ENCODE measurements around the gene FCHSD2.

DNA sequence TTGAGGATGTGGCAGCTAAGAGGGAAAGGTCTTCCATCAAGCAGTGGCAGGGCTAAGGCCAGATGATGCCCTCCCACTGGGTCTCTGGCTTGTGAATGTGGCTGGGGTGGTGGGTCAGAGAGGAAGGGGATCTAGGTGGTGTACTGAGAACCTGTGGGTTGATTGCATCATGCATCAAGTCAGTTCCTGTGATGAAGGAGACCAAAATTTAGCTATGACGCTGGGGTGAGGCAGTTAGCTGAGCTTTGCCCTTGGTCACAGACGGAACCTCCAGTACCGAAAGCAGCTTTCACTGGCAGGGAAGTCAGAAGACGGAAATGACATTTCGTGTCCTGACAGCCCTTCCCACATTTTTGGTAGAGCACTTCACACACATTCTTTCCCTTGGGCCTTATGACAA lies 307.2 kb downstream of the FCHSD2 start:
- TF ChIP-seq, protein P1, sequence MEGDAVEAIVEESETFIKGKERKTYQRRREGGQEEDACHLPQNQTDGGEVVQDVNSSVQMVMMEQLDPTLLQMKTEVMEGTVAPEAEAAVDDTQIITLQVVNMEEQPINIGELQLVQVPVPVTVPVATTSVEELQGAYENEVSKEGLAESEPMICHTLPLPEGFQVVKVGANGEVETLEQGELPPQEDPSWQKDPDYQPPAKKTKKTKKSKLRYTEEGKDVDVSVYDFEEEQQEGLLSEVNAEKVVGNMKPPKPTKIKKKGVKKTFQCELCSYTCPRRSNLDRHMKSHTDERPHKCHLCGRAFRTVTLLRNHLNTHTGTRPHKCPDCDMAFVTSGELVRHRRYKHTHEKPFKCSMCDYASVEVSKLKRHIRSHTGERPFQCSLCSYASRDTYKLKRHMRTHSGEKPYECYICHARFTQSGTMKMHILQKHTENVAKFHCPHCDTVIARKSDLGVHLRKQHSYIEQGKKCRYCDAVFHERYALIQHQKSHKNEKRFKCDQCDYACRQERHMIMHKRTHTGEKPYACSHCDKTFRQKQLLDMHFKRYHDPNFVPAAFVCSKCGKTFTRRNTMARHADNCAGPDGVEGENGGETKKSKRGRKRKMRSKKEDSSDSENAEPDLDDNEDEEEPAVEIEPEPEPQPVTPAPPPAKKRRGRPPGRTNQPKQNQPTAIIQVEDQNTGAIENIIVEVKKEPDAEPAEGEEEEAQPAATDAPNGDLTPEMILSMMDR (IDR thresholded peaks at IDR 0.05), result no peak
- no peak for TF ChIP-seq POLR2A (IDR thresholded peaks at IDR 0.05)

Measured in upper lobe of left lung (tissue), 4 donors.